Ishikawa (cell line): ENCODE data around the gene KNG1.

Source experiments
- CEBPB ChIP-seq: IDR thresholded peaks from 2 replicates; pipeline ENCODE4 v1.6.1; 2012
- EP300 ChIP-seq: IDR thresholded peaks from 2 replicates; pipeline ENCODE4 v1.6.1; 2012; ENCODE audit warnings: borderline replicate concordance
- FOXM1 ChIP-seq: IDR thresholded peaks from 2 replicates; pipeline ENCODE4 v1.6.1; 2012; ENCODE audit warnings: low read depth, borderline replicate concordance
- MAX ChIP-seq: IDR thresholded peaks from 2 replicates; pipeline ENCODE4 v1.6.1; 2012
- RAD21 ChIP-seq: IDR thresholded peaks from 2 replicates; pipeline ENCODE4 v1.6.1; 2012; ENCODE audit warnings: low read depth
- REST ChIP-seq: IDR thresholded peaks from 2 replicates; pipeline ENCODE4 v1.6.1; 2012; ENCODE audit warnings: low read depth, mild to moderate bottlenecking
- TAF1 ChIP-seq: IDR thresholded peaks from 2 replicates; pipeline ENCODE4 v1.6.1; 2012; ENCODE audit warnings: low read depth, mild to moderate bottlenecking
- TEAD4 ChIP-seq: IDR thresholded peaks from 2 replicates; pipeline ENCODE4 v1.6.1; 2012
- USF1 ChIP-seq: IDR thresholded peaks from 2 replicates; pipeline ENCODE4 v1.6.1; 2012

- TF ChIP-seq EP300 (no peak), TEAD4 (no peak), REST (no peak), TAF1 (no peak), RAD21 (no peak), FOXM1 (no peak), USF1 (no peak), CEBPB (no peak), MAX (no peak)
Observed at GRCh38 chr3:186679151-186679550, 38.0 kb upstream of the KNG1 start.
